B cell (primary cell): Measurements from ENCODE around the gene E2F2. TPM values are rescaled to one million over a fixed set of nuclear protein-coding genes. Genes with fewer than 3 reads are reported as not detected.

Experiments used
- ATAC-seq: fragments of 200-7000 bp; cut with Tn5 transposase; one replicate; pipeline ENCODE4 v1.10.0; 2021; ENCODE audit warnings: low read depth, mild to moderate bottlenecking, moderate number of reproducible peaks, moderate library complexity
- CTCF ChIA-PET: fragments of 350-600 bp; sonication (Branson Sonifier 250); formaldehyde crosslinking; loops from one replicate; lab custom pipeline; 2021; ENCODE audit warnings: antibody characterized with exemption, inconsistent platforms; lab: Charles Lee
- POLR2A ChIA-PET: fragments of 350-600 bp; sonication (Branson Sonifier 250); formaldehyde crosslinking; loops from one replicate; lab custom pipeline; 2021; ENCODE audit warnings: antibody characterized with exemption; lab: Charles Lee
- DNase-seq: peaks from one replicate; pipeline ENCODE4 v3.0.0; 2013
- H2AFZ ChIP-seq: 2 replicates; pipeline ENCODE4 v1.6.1; 2012; ENCODE audit warnings: mild to moderate bottlenecking, low read depth, low read length; ENCODE audit not compliant: insufficient read depth, poor library complexity, severe bottlenecking
- H3K27ac ChIP-seq, 2 donors: 1 replicate in 1 of 2; 2 replicates in 1 of 2; pipeline ENCODE4 v1.5.1; 2012 to 2013; ENCODE audit warnings: low read length in 2 of 2, mild to moderate bottlenecking in 2 of 2, moderate library complexity in 1 of 2
- H3K27me3 ChIP-seq, 4 experiments: fragments of 200-600 bp in 1 of 4; sonication (generic) in 1 of 4; replicated peaks in 1 of 4; 1 replicate in 2 of 4; 2 replicates in 2 of 4; pipeline versions ENCODE4 v1.6.1 to v1.7.0; 2013 to 2016; ENCODE audit warnings: low read length in 3 of 4, mild to moderate bottlenecking in 2 of 4, mixed read lengths in 1 of 4, moderate library complexity in 1 of 4; ENCODE audit not compliant: insufficient read depth in 4 of 4, control insufficient read depth in 3 of 4; ENCODE audit errors: control extremely low read depth in 1 of 4
- H3K36me3 ChIP-seq, 2 experiments: replicated peaks in 1 of 2; 1 replicate in 1 of 2; 2 replicates in 1 of 2; pipeline versions ENCODE4 v1.6.1 to v1.7.1; 2013; ENCODE audit warnings: low read length in 1 of 2; ENCODE audit not compliant: insufficient read depth in 2 of 2, control insufficient read depth in 1 of 2; ENCODE audit errors: control extremely low read depth in 1 of 2, extremely low read depth in 1 of 2
- H3K4me1 ChIP-seq, 2 donors: fragments of 200-600 bp in 1 of 2; sonication (generic) in 1 of 2; 1 replicate in 1 of 2; 2 replicates in 1 of 2; pipeline versions ENCODE4 v1.5.1 to v1.6.1; 2013 to 2017; ENCODE audit warnings: low read length in 2 of 2; ENCODE audit not compliant: control insufficient read depth in 2 of 2, insufficient read depth in 2 of 2
- H3K4me2 ChIP-seq: replicated peaks from 2 replicates; pipeline ENCODE3; 2012; ENCODE audit warnings: mild to moderate bottlenecking, low read depth, low read length; ENCODE audit not compliant: poor library complexity, severe bottlenecking
- H3K4me3 ChIP-seq, 5 experiments: fragments of 200-600 bp in 1 of 5; sonication (generic) in 1 of 5; 1 replicate in 3 of 5; 2 replicates in 2 of 5; pipeline versions ENCODE4 v1.5.1 to v1.7.0; 2011 to 2016; ENCODE audit warnings: low read length in 4 of 5, mild to moderate bottlenecking in 4 of 5, low read depth in 2 of 5, control low read depth in 1 of 5, moderate library complexity in 1 of 5; ENCODE audit not compliant: insufficient read depth in 1 of 5; ENCODE audit errors: control extremely low read depth in 1 of 5, extremely low read depth in 1 of 5
- H3K79me2 ChIP-seq: fragments of 200-600 bp; sonication (generic); one replicate; pipeline ENCODE4 v1.6.0; 2016; ENCODE audit warnings: low read length; ENCODE audit not compliant: control insufficient read depth, insufficient read depth
- H3K9ac ChIP-seq: fragments of 200-600 bp; sonication (generic); 2 replicates; pipeline ENCODE4 v1.6.1; 2017; ENCODE audit warnings: mild to moderate bottlenecking, low read length, moderate library complexity
- H3K9me3 ChIP-seq, 3 donors: one replicate each; pipeline versions ENCODE4 v1.6.1 to v1.7.1; 2013; ENCODE audit warnings: low read length in 2 of 3; ENCODE audit not compliant: control insufficient read depth in 2 of 3, insufficient read depth in 1 of 3; ENCODE audit errors: control extremely low read depth in 1 of 3
- H4K20me1 ChIP-seq: 2 replicates; pipeline ENCODE4 v1.6.0; 2012; ENCODE audit warnings: mild to moderate bottlenecking, low read length; ENCODE audit not compliant: insufficient read depth, control insufficient read depth, poor library complexity, severe bottlenecking
- H3K27ac Mint-ChIP-seq: one replicate; pipeline ENCODE4 v1.8.0; 2021; ENCODE audit warnings: mixed read lengths
- H3K27me3 Mint-ChIP-seq: one replicate; pipeline ENCODE4 v1.8.0; 2021; ENCODE audit warnings: mixed read lengths
- H3K4me1 Mint-ChIP-seq: one replicate; pipeline ENCODE4 v1.8.0; 2021; ENCODE audit warnings: mixed read lengths
- H3K4me3 Mint-ChIP-seq: one replicate; pipeline ENCODE4 v1.8.0; 2021; ENCODE audit warnings: mixed read lengths
- H3K9me3 Mint-ChIP-seq: one replicate; pipeline ENCODE4 v1.8.0; 2022; ENCODE audit warnings: mixed read lengths; ENCODE audit not compliant: insufficient read depth
- CTCF ChIP-seq: fragments of 200-600 bp; IDR thresholded peaks from one replicate; pipeline ENCODE4 v1.8.0; 2022; ENCODE audit warnings: antibody characterized with exemption, mild to moderate bottlenecking
- EZH2 ChIP-seq: IDR thresholded peaks from 2 replicates; pipeline ENCODE4 v1.6.1; 2012; ENCODE audit warnings: borderline replicate concordance, low read depth, mild to moderate bottlenecking, moderate library complexity, low read length; ENCODE audit not compliant: insufficient read depth, poor library complexity, severe bottlenecking
- WGBS: methylation state at CpG from one replicate; pipeline ENCODE4 v1.1.5; 2013; ENCODE audit warnings: missing lambda C conversion rate; ENCODE audit not compliant: insufficient coverage; 5-methylcytosine and 5-hydroxymethylcytosine counted together
- intact Hi-C: fragments of 100-400 bp; cut with micrococcal nuclease; formaldehyde crosslinking; loops from one replicate; pipeline ENCODE4 v1.10.0; 2022
- polyA plus RNA-seq: library from polyadenylated mRNA; depleted of rRNA; stranded (reverse); fragments of >200 nt; gene quantifications from 2 replicates; pipeline ENCODE4 v1.2.3, GENCODE V29; 2012
- total RNA-seq, 2 donors: library from RNA; stranded (reverse); fragments of 120-200 nt in 1 of 2; gene quantifications; 1 replicate in 1 of 2; 2 replicates in 1 of 2; pipeline versions ENCODE4 v1.2.3 to v1.2.4, GENCODE V29; 2013 to 2022

The E2F2 gene
- total and polyA plus RNA-seq, 2 donors (not counting 1 experiment from before 2014, with no cell fraction given): 2.4 to 3.2 TPM

- Histone ChIP-seq H3K27ac (no peak overlapping the region), H3K9ac (no peak overlapping the region), H4K20me1 (no peaks in the 10 kb centered on the region), H2AFZ (no peak overlapping the region), H3K36me3 (no peaks in the 10 kb centered on the region), H3K4me1 (no peaks in the 10 kb centered on the region), H3K4me2 (no peak overlapping the region), H3K4me3 (no peak overlapping the region), H3K79me2 (no peaks in the 10 kb centered on the region), H3K27me3 (no peaks in the 10 kb centered on the region), H3K9me3 (no peaks in the 10 kb centered on the region)
- intact Hi-C loops: no loop called here
- Mint-ChIP-seq H3K27me3 (peaks cover 4% of the 10 kb centered on the region), H3K4me1 (no peaks in the 10 kb centered on the region), H3K4me3 (no peak overlapping the region), H3K27ac (no peak overlapping the region), H3K9me3 (no peaks in the 10 kb centered on the region)
- 64% methylated on average over 2 of the region's 5 CpGs for WGBS
- no peak for ATAC-seq
- ChIA-PET CTCF (no interaction called here), POLR2A (interaction anchor here (0.6 kb wide), 1 partner anchor 1998 kb away, joined by 4 read pairs; no protein-coding TSS in a partner anchor)
- TF ChIP-seq CTCF: no peak
- TF ChIP-seq EZH2: no peak
- no peak for DNase-seq
Measured at GRCh38 chr1:23469372-23469982, 61.6 kb downstream of the E2F2 start.

GRCh38 chr1:23466423-23466989 lies 64.5 kb downstream of the E2F2 start:
- no peaks in the 10 kb centered on the region for H3K9me3 Mint-ChIP-seq
- no peak overlapping the region for H3K4me3 ChIP-seq
- TF ChIP-seq EZH2 (no peak), CTCF (no peak)
- H4K20me1 ChIP-seq: no peaks in the 10 kb centered on the region
- H3K9ac ChIP-seq: no peak overlapping the region
- no peak overlapping the region for H3K4me3 Mint-ChIP-seq
- DNase-seq (no peak), ATAC-seq (no peak)
- H3K9me3 ChIP-seq: no peaks in the 10 kb centered on the region
- H3K27me3 ChIP-seq: no peaks in the 10 kb centered on the region
- CTCF ChIA-PET: interaction anchor here (0.6 to 1.9 kb wide), 3 partner anchors 17 to 266 kb away, joined by 3 to 7 read pairs (median 3); no protein-coding TSS in a partner anchor
- H3K36me3 ChIP-seq: no peaks in the 10 kb centered on the region
- H3K4me1 ChIP-seq: no peaks in the 10 kb centered on the region
- WGBS: 100% methylated on average over 2 of the region's 3 CpGs
- intact Hi-C loops: no loop called here
- H3K4me1 Mint-ChIP-seq: no peaks in the 10 kb centered on the region
- H3K27ac ChIP-seq: no peak overlapping the region
- POLR2A ChIA-PET: no interaction called here
- no peak overlapping the region for H3K27ac Mint-ChIP-seq
- no peaks in the 10 kb centered on the region for H3K79me2 ChIP-seq
- peaks cover 10% of the 10 kb centered on the region for H3K27me3 Mint-ChIP-seq
- no peak overlapping the region for H2AFZ ChIP-seq
- no peak overlapping the region for H3K4me2 ChIP-seq
